ENCODE results near the gene HIP1R.
"Not testable (repeated sequence)": the region's sequence is repeated elsewhere in the genome, so short reads cannot be mapped to it uniquely, and the experiment has no call there.

HIP1R gene

GRCh38 chr12:122862110-122862634 lies 26.9 kb downstream of the HIP1R start:
- DNase-seq = no peak

- DNase-seq = no peak
Measured at GRCh38 chr12:122862872-122863701, 27.8 kb downstream of the HIP1R start.

DNA sequence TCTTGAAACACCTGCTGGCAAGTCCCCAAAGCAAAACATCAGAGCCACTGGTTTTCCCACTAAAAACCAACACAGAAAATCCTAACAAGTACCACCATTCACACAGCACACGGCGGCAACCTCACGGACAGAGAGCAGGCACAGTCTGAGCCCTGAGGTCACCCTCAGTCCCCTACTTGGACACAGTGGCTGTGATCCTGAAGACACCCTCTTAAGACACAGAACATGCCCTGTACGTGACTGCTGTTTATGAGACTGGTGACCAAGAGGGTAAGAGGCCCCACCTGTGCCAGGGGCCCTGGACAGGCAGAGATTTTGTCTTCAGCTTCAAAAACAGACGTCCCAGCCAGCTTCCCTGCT lies 29.6 kb downstream of the HIP1R start:
- DNase-seq = no peak

- DNase-seq = peak in 1 of 2 donors; percentile 33
Measured at GRCh38 chr12:122865268-122866231, 30.3 kb downstream of the HIP1R start.

DNA sequence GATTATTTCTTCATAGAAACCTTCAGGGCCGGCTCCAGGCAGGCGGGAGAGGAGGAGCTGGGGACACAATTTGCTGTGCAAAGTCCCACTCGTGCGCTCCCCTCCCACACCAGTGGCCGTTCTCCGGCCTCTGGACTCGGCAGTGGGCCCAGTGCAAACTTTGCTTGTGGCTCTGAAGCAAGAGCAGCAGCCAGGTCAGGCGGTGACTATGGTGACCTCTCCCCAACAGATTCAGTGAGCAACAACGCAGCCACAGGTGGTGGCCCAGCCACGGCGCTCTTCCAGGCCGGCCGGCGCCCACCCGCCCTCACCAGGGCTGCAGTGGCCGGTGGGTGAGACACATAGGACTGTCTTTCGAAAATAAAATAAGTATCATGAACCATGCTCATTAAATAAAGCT lies 31.1 kb downstream of the HIP1R start:
- DNase-seq = no peak

- DNase-seq = no peak
Measured at GRCh38 chr12:122866950-122867607, 31.8 kb downstream of the HIP1R start.

DNA sequence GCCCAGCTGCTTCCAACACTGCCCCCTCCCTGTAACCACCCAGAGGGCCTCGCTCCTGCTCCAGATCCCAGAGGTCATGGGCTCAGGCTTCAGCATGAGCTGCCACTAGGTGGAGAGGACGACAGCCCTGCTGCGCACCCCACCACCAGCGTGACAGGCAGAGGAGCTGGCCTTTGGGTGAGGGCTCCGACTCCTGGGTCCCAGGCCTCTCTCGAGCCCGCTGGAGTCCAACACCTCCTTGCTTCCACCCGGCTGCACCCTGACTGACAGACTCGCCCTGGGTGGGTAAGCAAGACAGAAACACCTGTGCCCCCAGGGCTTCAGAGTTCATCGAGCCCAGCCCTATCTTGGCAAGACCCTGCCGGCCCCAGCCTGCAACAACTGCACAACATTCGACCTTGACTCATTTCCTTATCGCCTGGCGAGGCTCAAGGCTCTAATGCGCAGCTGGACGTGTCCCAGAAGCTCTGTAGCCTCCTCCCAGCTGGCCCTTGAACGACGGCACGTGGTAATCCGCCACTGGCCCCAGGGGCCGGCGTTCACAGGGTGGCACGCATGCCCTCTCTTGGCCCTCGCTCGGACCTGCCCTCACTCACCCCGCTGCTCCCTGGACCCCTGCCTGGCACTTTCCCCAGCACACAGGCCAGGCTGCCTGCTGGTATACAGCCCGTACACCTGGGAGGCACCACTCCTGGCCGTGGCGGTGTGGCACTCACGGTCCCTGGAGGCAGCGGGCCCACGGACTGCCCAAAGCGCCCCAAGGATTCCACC lies 32.6 kb downstream of the HIP1R start:
- no peak for DNase-seq

DNA sequence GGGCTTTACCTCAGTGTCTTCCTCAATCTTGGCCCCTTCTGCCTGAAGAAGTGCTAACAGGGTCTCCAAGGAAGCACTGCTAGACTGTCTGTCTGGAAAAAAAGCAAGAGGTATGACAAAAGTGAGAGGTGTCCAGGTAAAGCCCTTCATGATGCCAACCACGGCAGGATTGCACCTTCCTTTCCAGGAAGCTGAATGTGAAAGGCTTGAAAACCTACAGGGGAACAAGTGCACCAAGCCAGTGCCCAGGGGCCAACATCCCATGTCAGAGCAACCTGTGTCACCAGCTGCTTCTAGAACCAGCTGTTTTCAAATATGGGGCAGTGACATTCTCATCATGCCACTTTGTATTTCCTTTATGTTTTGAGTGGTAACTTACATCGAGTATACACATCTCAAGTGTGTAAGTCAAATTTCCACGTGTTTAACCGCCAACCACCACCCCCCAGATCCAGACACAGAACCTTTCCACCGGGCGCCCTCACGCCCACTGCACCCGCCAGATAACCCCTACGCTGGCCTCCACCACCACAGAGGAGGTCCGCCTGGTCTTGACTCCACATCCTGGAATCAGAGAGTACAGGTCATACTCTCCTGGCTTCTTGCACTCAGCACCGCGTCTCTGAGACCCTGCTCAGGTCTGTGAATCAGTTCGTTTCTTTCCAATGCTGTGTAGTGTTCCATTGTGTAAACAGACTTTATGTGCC lies 33.4 kb downstream of the HIP1R start:
- DNase-seq = no peak

- no peak for DNase-seq
Measured at GRCh38 chr12:122869207-122869973, 34.1 kb downstream of the HIP1R start.

GRCh38 chr12:122870163-122870842 lies 35.0 kb downstream of the HIP1R start:
- DNase-seq = no peak

- DNase-seq = no peak
Measured at GRCh38 chr12:122870867-122871664, 35.8 kb downstream of the HIP1R start.

DNA sequence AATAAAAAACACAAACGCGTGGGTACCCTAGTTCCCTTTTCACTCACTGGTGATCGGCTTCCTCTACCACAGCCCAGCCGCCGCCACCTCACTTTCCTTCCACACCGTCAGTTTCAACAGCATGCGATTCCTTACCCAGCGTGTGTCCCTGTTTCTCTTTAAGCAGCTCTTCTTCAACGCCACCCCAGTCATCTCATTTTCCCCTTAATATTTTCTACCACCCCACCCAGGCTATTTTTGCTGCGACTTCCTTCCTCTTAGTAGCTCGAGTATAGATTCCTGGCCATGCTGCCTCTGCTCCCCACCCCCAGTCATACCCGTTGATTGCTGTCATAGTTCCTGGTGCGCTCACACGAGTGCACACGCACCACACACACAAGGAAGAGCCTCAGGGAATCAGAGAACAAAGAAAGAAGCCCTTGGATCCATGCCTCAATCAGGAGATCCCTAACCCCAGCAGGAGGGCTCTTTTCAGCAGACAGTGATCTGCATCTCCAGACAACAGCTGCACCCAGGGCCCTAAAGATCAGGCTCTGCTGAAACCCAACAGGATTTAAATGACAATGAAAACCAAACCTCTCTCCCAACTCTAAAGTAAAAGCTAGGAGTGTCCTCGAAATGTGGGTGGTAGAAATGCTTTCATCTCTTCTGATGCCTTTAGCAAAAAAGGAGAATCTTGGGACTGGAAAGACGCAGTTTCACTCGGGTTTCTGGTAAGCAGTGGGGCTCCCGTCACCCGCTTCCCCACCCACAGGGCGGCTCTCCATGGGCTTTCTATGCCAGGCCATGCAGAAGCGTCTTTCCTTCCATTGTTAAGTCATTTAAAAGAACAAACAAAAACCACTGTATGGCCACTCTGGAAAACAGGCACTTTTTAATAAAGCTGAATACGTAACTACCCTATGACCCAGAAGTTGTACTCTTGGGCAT lies 36.9 kb downstream of the HIP1R start:
- peak; percentile 56 to 61 for DNase-seq

DNA sequence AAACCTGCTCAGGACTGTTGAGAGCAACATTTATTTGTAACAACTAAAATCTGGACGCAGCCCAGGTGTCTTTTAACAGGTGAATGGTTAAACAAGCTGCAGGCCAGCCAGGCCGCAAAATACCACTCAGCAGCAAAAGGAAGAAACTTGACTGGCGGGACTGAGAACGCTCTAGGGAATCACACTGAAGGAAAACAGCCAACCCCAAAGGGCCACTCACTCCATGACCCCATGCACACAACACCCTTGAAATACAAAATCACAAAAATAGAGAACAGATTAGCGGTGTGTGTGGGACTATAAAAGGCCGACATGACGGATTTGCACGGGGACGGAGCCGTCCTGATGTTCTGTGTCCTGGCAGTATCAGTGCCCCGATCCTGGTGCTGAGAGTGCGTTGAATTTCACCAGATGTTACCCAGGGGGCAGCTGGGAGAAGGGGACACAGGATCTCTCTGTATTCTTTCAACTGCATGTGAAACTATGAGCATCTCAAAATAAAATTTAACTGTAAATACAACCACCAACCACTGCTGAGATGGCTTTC lies 37.6 kb downstream of the HIP1R start:
- no peak for DNase-seq

GRCh38 chr12:122873540-122873939 lies 38.3 kb downstream of the HIP1R start:
- DNase-seq = no peak

GRCh38 chr12:122874081-122874480 lies 38.8 kb downstream of the HIP1R start:
- DNase-seq = peak in 1 of 2 donors; percentile 48

DNA sequence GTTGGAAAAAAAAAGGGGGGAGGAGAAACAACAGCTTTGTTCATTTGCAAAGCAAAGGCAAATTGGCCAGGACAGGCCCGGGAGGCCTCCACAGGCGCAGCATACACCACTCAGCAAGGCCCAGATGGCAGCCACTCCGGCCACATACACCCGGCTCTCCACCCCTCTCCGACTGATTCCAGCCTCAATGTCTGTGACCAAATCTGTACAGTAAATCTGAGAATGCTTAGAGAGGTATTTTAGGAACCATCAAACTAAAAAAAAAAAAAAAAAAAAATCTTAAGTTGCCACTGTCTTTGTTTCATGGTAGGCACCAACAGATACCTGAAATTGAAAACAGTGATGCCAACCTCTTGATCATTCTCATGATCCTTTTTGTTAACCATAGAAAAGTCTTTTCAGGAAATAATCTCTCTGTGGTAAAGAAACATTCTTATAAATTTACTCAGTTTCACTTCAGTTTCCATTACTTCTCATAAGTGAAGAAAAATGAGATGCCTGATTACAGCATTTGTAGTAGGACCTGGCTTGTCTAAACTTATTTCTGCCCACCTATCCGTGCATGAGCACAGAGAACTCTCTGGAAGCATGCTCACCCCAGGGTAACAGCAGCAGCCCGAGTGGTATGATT lies 40.4 kb downstream of the HIP1R start:
- no peak for DNase-seq

GRCh38 chr12:122876281-122876680 lies 41.0 kb downstream of the HIP1R start:
- not testable (repeated sequence) for DNase-seq
